H1 (cell line): ENCODE measurements around the gene OPN1SW. TPM values are rescaled to one million over a fixed set of nuclear protein-coding genes. Genes with fewer than 3 reads are reported as not detected.
A peak's percentile ranks its signal among the peaks of the same experiment; 100 is the strongest.

Experiments used
- CTCF ChIA-PET: fragments of 300-600 bp; sonication (Branson Sonifier 250); formaldehyde crosslinking; loops from one replicate; lab custom pipeline; 2021; ENCODE audit not compliant: partially characterized antibody; lab: Charles Lee
- POLR2A ChIA-PET: fragments of 300-600 bp; sonication (Branson Sonifier 250); formaldehyde crosslinking; loops from one replicate; lab custom pipeline; 2021; ENCODE audit warnings: inconsistent platforms; ENCODE audit not compliant: partially characterized antibody; lab: Charles Lee
- DNase-seq, 2 experiments: peaks; one replicate each; pipeline versions ENCODE4 v3.0.0 to v3.0.0-alpha.2; 2010 to 2022; ENCODE audit warnings: low spot score in 2 of 2, low read depth in 1 of 2, mixed read lengths in 1 of 2
- FAIRE-seq: peaks from 2 replicates; lab custom pipeline; 2011; peaks lifted over from hg19 to GRCh38; lab: Jason Lieb, UNC
- H2AFZ ChIP-seq: 2 replicates; pipeline ENCODE4 v1.8.1; 2012; ENCODE audit warnings: low read length, inconsistent platforms
- H2AK5ac ChIP-seq: 2 replicates; pipeline ENCODE4 v1.6.1; 2013; ENCODE audit warnings: low read depth, low read length
- H2BK120ac ChIP-seq: replicated peaks from 2 replicates; pipeline ENCODE3; 2013; ENCODE audit warnings: low read depth, low read length, inconsistent platforms
- H2BK12ac ChIP-seq: 2 replicates; pipeline ENCODE4 v1.6.1; 2013; ENCODE audit warnings: low read depth, low read length
- H2BK15ac ChIP-seq: 2 replicates; pipeline ENCODE4 v1.6.1; 2013; ENCODE audit warnings: low read length
- H2BK20ac ChIP-seq: 2 replicates; pipeline ENCODE4 v1.6.1; 2013; ENCODE audit warnings: low read length
- H2BK5ac ChIP-seq: 2 replicates; pipeline ENCODE4 v1.6.1; 2013; ENCODE audit warnings: low read depth, low read length
- H3K14ac ChIP-seq: 2 replicates; pipeline ENCODE4 v1.6.1; 2013; ENCODE audit warnings: inconsistent platforms; ENCODE audit not compliant: insufficient read length
- H3K18ac ChIP-seq: 2 replicates; pipeline ENCODE4 v1.6.1; 2013; ENCODE audit warnings: low read length; ENCODE audit errors: extremely low read depth
- H3K23ac ChIP-seq: 2 replicates; pipeline ENCODE4 v1.6.1; 2013; ENCODE audit warnings: inconsistent platforms; ENCODE audit not compliant: insufficient read length
- H3K23me2 ChIP-seq: 2 replicates; pipeline ENCODE4 v1.6.1; 2013; ENCODE audit warnings: low read depth, low read length
- H3K27ac ChIP-seq: 2 replicates; pipeline ENCODE4 v1.6.1; 2011; ENCODE audit warnings: low read depth, low read length, inconsistent platforms
- H3K27me3 ChIP-seq, 4 experiments: replicated peaks in 1 of 4; 1 replicate in 1 of 4; 2 replicates in 3 of 4; pipeline versions ENCODE4 v1.6.1 to v1.8.1; 2011 to 2013; ENCODE audit warnings: low read length in 3 of 4, mild to moderate bottlenecking in 3 of 4, inconsistent platforms in 2 of 4, mixed read lengths in 2 of 4, moderate library complexity in 1 of 4; ENCODE audit not compliant: control insufficient read depth in 3 of 4, insufficient read depth in 3 of 4; ENCODE audit errors: extremely low read depth in 1 of 4
- H3K36me3 ChIP-seq, 4 experiments: 2 replicates each; pipeline versions ENCODE4 v1.6.1 to v1.8.1; 2011 to 2013; ENCODE audit warnings: mild to moderate bottlenecking in 4 of 4, low read length in 3 of 4, moderate library complexity in 2 of 4, control low read depth in 1 of 4, inconsistent platforms in 1 of 4; ENCODE audit not compliant: insufficient read depth in 4 of 4, control insufficient read depth in 2 of 4
- H3K4ac ChIP-seq: replicated peaks from 2 replicates; pipeline ENCODE3; 2013; ENCODE audit warnings: low read length, low read depth, mixed read lengths, inconsistent platforms; ENCODE audit not compliant: insufficient read length
- H3K4me1 ChIP-seq, 4 experiments: replicated peaks in 1 of 4; 1 replicate in 1 of 4; 2 replicates in 3 of 4; pipeline versions ENCODE4 v1.6.1 to v1.8.1; 2011 to 2013; ENCODE audit warnings: low read length in 3 of 4, inconsistent platforms in 2 of 4, mixed read lengths in 1 of 4; ENCODE audit not compliant: insufficient read depth in 4 of 4, control insufficient read depth in 3 of 4
- H3K4me2 ChIP-seq, 2 experiments: 2 replicates each; pipeline versions ENCODE4 v1.6.1 to v1.8.1; 2011 to 2013; ENCODE audit warnings: low read depth in 2 of 2, low read length in 2 of 2, control low read depth in 1 of 2, inconsistent platforms in 1 of 2, mild to moderate bottlenecking in 1 of 2; ENCODE audit not compliant: insufficient read depth in 1 of 2
- H3K4me3 ChIP-seq, 4 experiments: fragments of 200-600, 300-600 bp in 1 of 4; sonication (generic), shearing (Covaris generic), sonication (Bioruptor Twin) in 1 of 4; 2 replicates each; pipeline versions ENCODE4 v1.5.1 to v1.8.1; 2011 to 2016; ENCODE audit warnings: low read length in 4 of 4, low read depth in 3 of 4, control low read depth in 2 of 4, inconsistent platforms in 2 of 4, mild to moderate bottlenecking in 2 of 4, mixed read lengths in 1 of 4, moderate library complexity in 1 of 4; ENCODE audit not compliant: insufficient read depth in 2 of 4; ENCODE audit errors: extremely low read depth in 1 of 4
- H3K56ac ChIP-seq: replicated peaks from 2 replicates; pipeline ENCODE3; 2013; ENCODE audit warnings: low read depth, mild to moderate bottlenecking, mixed read lengths, low read length, inconsistent platforms; ENCODE audit not compliant: insufficient read length
- H3K79me1 ChIP-seq: 2 replicates; pipeline ENCODE4 v1.6.1; 2013; ENCODE audit warnings: low read depth, low read length, control low read depth
- H3K79me2 ChIP-seq, 2 experiments: 2 replicates each; pipeline versions ENCODE4 v1.6.1 to v1.8.1; 2012 to 2013; ENCODE audit warnings: low read length in 2 of 2, mild to moderate bottlenecking in 2 of 2, inconsistent platforms in 1 of 2; ENCODE audit not compliant: insufficient read depth in 2 of 2, control insufficient read depth in 1 of 2
- H3K9ac ChIP-seq, 4 experiments: replicated peaks in 1 of 4; 1 replicate in 1 of 4; 2 replicates in 3 of 4; pipeline versions ENCODE4 v1.6.1 to v1.8.1; 2011 to 2013; ENCODE audit warnings: low read depth in 3 of 4, low read length in 3 of 4, control low read depth in 2 of 4, mild to moderate bottlenecking in 2 of 4, moderate library complexity in 2 of 4, inconsistent platforms in 1 of 4; ENCODE audit errors: extremely low read depth in 1 of 4
- H3K9me3 ChIP-seq, 2 experiments: 2 replicates each; pipeline versions ENCODE4 v1.6.1 to v1.8.1; 2012 to 2013; ENCODE audit warnings: mild to moderate bottlenecking in 2 of 2, moderate library complexity in 2 of 2, control low read depth in 1 of 2, inconsistent platforms in 1 of 2, low read depth in 1 of 2, low read length in 1 of 2, mixed read lengths in 1 of 2; ENCODE audit not compliant: insufficient read depth in 2 of 2
- H4K20me1 ChIP-seq, 2 experiments: replicated peaks in 1 of 2; 2 replicates each; pipeline versions ENCODE3 to v1.8.1; 2011 to 2013; ENCODE audit warnings: inconsistent platforms in 2 of 2, low read length in 2 of 2, mild to moderate bottlenecking in 1 of 2; ENCODE audit not compliant: insufficient read depth in 2 of 2, control insufficient read depth in 1 of 2
- H4K5ac ChIP-seq: 2 replicates; pipeline ENCODE4 v1.6.1; 2013; ENCODE audit warnings: low read length, low read depth, mixed read lengths, inconsistent platforms; ENCODE audit not compliant: insufficient read length
- H4K8ac ChIP-seq: 2 replicates; pipeline ENCODE4 v1.8.0; 2013; ENCODE audit warnings: mild to moderate bottlenecking, moderate library complexity, low read length, inconsistent platforms; ENCODE audit not compliant: insufficient read depth; ENCODE audit errors: extremely low read depth
- H4K91ac ChIP-seq: replicated peaks from 2 replicates; pipeline ENCODE3; 2013; ENCODE audit warnings: low read length, mixed read lengths, inconsistent platforms; ENCODE audit not compliant: insufficient read length
- BACH1 ChIP-seq: IDR thresholded peaks from 2 replicates; pipeline ENCODE4 v1.6.1; 2012; ENCODE audit warnings: low read length, improper control_type of control experiment
- CHD1 ChIP-seq: IDR thresholded peaks from 2 replicates; pipeline ENCODE4 v1.6.1; 2012; ENCODE audit warnings: low read depth, low read length, improper control_type of control experiment
- GABPA ChIP-seq: IDR thresholded peaks from 2 replicates; pipeline ENCODE4 v1.6.1; 2011; ENCODE audit warnings: mild to moderate bottlenecking, low read length, moderate library complexity, borderline replicate concordance; ENCODE audit not compliant: insufficient read depth
- JUN ChIP-seq: IDR thresholded peaks from 2 replicates; pipeline ENCODE4 v1.6.1; 2011; ENCODE audit warnings: low read depth, mild to moderate bottlenecking, improper control_type of control experiment, low read length
- KDM1A ChIP-seq: fragments of 200-600, 300-600 bp; sonication (generic); IDR thresholded peaks from 2 replicates; pipeline ENCODE4 v1.7.1; 2016; ENCODE audit warnings: mild to moderate bottlenecking, low read length, borderline replicate concordance
- PHF8 ChIP-seq: fragments of 200-600 bp; sonication (generic); conservative IDR thresholded peaks from 2 replicates; pipeline ENCODE4 v1.7.1; 2012; ENCODE audit warnings: low read depth, mild to moderate bottlenecking, inconsistent platforms, low read length, moderate library complexity
- RBBP5 ChIP-seq: IDR thresholded peaks from 2 replicates; pipeline ENCODE4 v1.7.1; 2012; ENCODE audit warnings: low read depth, mild to moderate bottlenecking, inconsistent platforms, low read length, moderate library complexity, borderline replicate concordance
- RNF2 ChIP-seq: fragments of 200-900, 300-1000 bp; sonication (generic); IDR thresholded peaks from 2 replicates; pipeline ENCODE4 v1.7.1; 2016; ENCODE audit warnings: borderline replicate concordance, low read depth, mild to moderate bottlenecking, antibody characterized with exemption, low read length; ENCODE audit not compliant: poor library complexity, severe bottlenecking; ENCODE audit errors: missing control alignments
- SRF ChIP-seq: IDR thresholded peaks from 2 replicates; pipeline ENCODE4 v1.6.1; 2011; ENCODE audit warnings: mild to moderate bottlenecking, low read depth, low read length, moderate library complexity
- TAF7 ChIP-seq: optimal IDR thresholded peaks from 2 replicates; pipeline ENCODE3; 2011; ENCODE audit warnings: low read depth, mild to moderate bottlenecking, inconsistent platforms, low read length, moderate library complexity, borderline replicate concordance
- USF2 ChIP-seq: IDR thresholded peaks from 2 replicates; pipeline ENCODE4 v1.6.1; 2011; ENCODE audit warnings: low read length, improper control_type of control experiment
- WGBS, 2 experiments: shearing (Covaris generic) in 1 of 2; methylation state at CpG; one replicate each; pipeline versions ENCODE4 v1.1.6 to v1.1.7; 2013 to 2015; ENCODE audit warnings: low lambda C conversion rate in 2 of 2, mixed read lengths in 2 of 2, inconsistent platforms in 1 of 2, low coverage in 1 of 2, missing lambda C conversion rate in 1 of 2; ENCODE audit not compliant: insufficient replicate concordance in 2 of 2, insufficient coverage in 1 of 2, insufficient read length in 1 of 2; ENCODE audit errors: extremely low coverage in 1 of 2, missing lambda C conversion rate in 1 of 2; 5-methylcytosine and 5-hydroxymethylcytosine counted together
- polyA plus RNA-seq, 7 experiments: library from polyadenylated mRNA; depleted of rRNA in 3 of 7; stranded (reverse) in 5 of 7; unstranded in 2 of 7; fragments of >200 nt in 5 of 7; fragments of 200-250 nt in 2 of 7; gene quantifications; 1 replicate in 5 of 7; 2 replicates in 1 of 7; 4 replicates in 1 of 7; pipeline versions ENCODE4 v1.2.1 to v1.2.3, GENCODE V29; 2011 to 2013; ENCODE audit warnings: missing spikeins in 2 of 7, mixed read lengths in 2 of 7
- total RNA-seq: library from RNA; stranded (reverse); fragmentation: NEBNext Ultra II Directional; extraction: Animal tissue kit (Norgen Biotek cat#: 25700); gene quantifications from 2 replicates; pipeline ENCODE4 v1.2.1, GENCODE V29; 2021
- TF ChIP-seq, protein P1 (sequence below): IDR thresholded peaks from 2 replicates; pipeline ENCODE4 v1.6.1; 2011; ENCODE audit warnings: low read depth, mild to moderate bottlenecking, low read length; ENCODE audit not compliant: insufficient read depth

The OPN1SW gene
- total and polyA plus RNA-seq, 2 of the 8 experiments (the other 6 are each of a cell fraction or from before 2014, with no cell fraction given) = not detected

DNA sequence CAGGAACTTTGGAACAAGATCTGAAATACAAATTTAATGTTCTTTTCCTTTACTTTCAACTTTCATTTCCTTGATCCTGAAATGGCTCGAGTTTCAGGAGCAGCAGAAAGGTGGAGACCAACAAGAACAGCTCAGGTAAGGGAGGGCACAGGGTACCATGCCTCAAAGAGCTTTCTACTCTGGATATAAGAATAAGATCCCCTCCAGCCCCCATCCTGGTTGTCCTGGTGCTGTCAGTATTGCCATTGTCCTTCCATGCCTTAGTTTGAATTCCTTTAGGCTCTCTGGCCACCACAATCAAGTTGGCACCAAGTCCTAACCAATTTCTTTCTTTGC lies 48.9 kb downstream of the OPN1SW start:
- Histone ChIP-seq H3K4me1 (no peaks in the 10 kb centered on the region), H4K5ac (no peak overlapping the region)
- CTCF ChIA-PET = interaction anchor here (1.3 kb wide), 1 partner anchor 136 kb away, joined by 3 read pairs; the partner anchor contains the start of gene ATP6V1F
- no peak for TF ChIP-seq KDM1A
- TF ChIP-seq RBBP5 = no peak
- TF ChIP-seq JUN = no peak
- TF ChIP-seq RNF2 = no peak
- no peak for TF ChIP-seq CHD1
- no peak for TF ChIP-seq PHF8
- no peak for TF ChIP-seq SRF
- TF ChIP-seq, protein P1, sequence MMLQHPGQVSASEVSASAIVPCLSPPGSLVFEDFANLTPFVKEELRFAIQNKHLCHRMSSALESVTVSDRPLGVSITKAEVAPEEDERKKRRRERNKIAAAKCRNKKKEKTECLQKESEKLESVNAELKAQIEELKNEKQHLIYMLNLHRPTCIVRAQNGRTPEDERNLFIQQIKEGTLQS = no peak
- no peak for TF ChIP-seq GABPA
- no peak for TF ChIP-seq TAF7
- no peak for TF ChIP-seq USF2
- TF ChIP-seq BACH1 = no peak

More for the DNA sequence above, 48.9 kb downstream of the OPN1SW start:
- Histone ChIP-seq H3K18ac (no peak overlapping the region), H2BK120ac (no peak overlapping the region), H3K79me2 (no peaks in the 10 kb centered on the region), H4K91ac (no peak overlapping the region), H3K4me3 (no peak overlapping the region), H3K4me2 (no peak overlapping the region), H3K23me2 (no peaks in the 10 kb centered on the region; the same call in 1 of the 2 replicates), H3K14ac (no peak overlapping the region), H3K36me3 (peaks cover 0 to 3% (median 0%) of the 10 kb centered on the region in 4 experiments; a peak in 1 of 8 replicates), H4K8ac (no peak overlapping the region), H3K79me1 (no peaks in the 10 kb centered on the region), H2BK5ac (no peak overlapping the region), H4K20me1 (no peaks in the 10 kb centered on the region), H2BK20ac (no peak overlapping the region), H3K4ac (no peak overlapping the region), H2AFZ (no peak overlapping the region), H3K9ac (no peak overlapping the region), H3K23ac (no peak overlapping the region), H2AK5ac (no peak overlapping the region), H3K56ac (no peak overlapping the region), H3K9me3 (no peaks in the 10 kb centered on the region), H3K27ac (no peak overlapping the region), H3K27me3 (no peaks in the 10 kb centered on the region), H2BK15ac (no peak overlapping the region), H2BK12ac (no peak overlapping the region)
- DNase-seq = peak in 1 of 2 experiments; percentile 7
- POLR2A ChIA-PET = interaction anchor here (1.9 kb wide), 1 partner anchor 12 kb away, joined by 7 read pairs; the partner anchor contains the start of gene CALU
- no peak for FAIRE-seq
- WGBS, 2 experiments = 82% methylated on average over 1 of the region's 1 CpG; no CpG with 5 or more reads in 1 of the 2 experiments
